Measurements from ENCODE around the gene ATP6V0B. TPM values are rescaled to one million over a fixed set of nuclear protein-coding genes. Genes with fewer than 3 reads are reported as not detected.

The ATP6V0B gene
- polyA plus RNA-seq, 1 donor from 2014 or later = 580 TPM

GRCh38 chr1:43954036-43954435 is 20.7 kb upstream of the ATP6V0B start:
- H3K36me3 ChIP-seq (ENCODE audit: insufficient read depth, low read length) = peaks cover 14% of the 10 kb centered on the region
- peak overlapping the region; percentile 99 for H3K27ac ChIP-seq (ENCODE audit: low read length)

GRCh38 chr1:43956234-43956633 is 18.5 kb upstream of the ATP6V0B start:
- Histone ChIP-seq H3K9ac (ENCODE audit: low read length) (no peak overlapping the region), H3K9me2 (ENCODE audit: insufficient read depth, low read length) (no peaks in the 10 kb centered on the region), H3K27ac (ENCODE audit: low read length) (no peak overlapping the region), H3F3A (ENCODE audit: insufficient read depth, low read length, poor library complexity, severe bottlenecking) (no peaks in the 10 kb centered on the region), H3K79me2 (replicated peaks; ENCODE audit: insufficient read depth, low read length) (peaks cover 30% of the 10 kb centered on the region), H2AFZ (ENCODE audit: low read depth, low read length) (no peak overlapping the region), H3K4me2 (ENCODE audit: low read length) (no peak overlapping the region), H3K27me3 (ENCODE audit: insufficient read depth, low read depth, low read length) (no peaks in the 10 kb centered on the region), H4K20me1 (ENCODE audit: insufficient read depth) (no peaks in the 10 kb centered on the region), H3K36me3 (ENCODE audit: insufficient read depth, low read length) (peaks cover 17% of the 10 kb centered on the region), H3K9me3 (ENCODE audit: low read length) (no peaks in the 10 kb centered on the region), H3K4me3 (ENCODE audit: low read length) (no peak overlapping the region)
- TF ChIP-seq RAD21 (conservative IDR thresholded peaks at IDR 0.05) = no peak
- TF ChIP-seq SMC3 (conservative IDR thresholded peaks at IDR 0.05; ENCODE audit: poor library complexity) = no peak

More at GRCh38 chr1:43954036-43954435, 20.7 kb upstream of the ATP6V0B start:
- Histone ChIP-seq H3K9ac (ENCODE audit: low read length) (peak overlapping the region; percentile 86), H3K27me3 (ENCODE audit: insufficient read depth, low read depth, low read length) (no peaks in the 10 kb centered on the region), H3K9me2 (ENCODE audit: insufficient read depth, low read length) (no peaks in the 10 kb centered on the region), H3K9me3 (ENCODE audit: low read length) (no peaks in the 10 kb centered on the region), H3K79me2 (replicated peaks; ENCODE audit: insufficient read depth, low read length) (peaks cover 42% of the 10 kb centered on the region), H3K4me2 (ENCODE audit: low read length) (peak overlapping the region; percentile 95), H2AFZ (ENCODE audit: low read depth, low read length) (no peak overlapping the region), H4K20me1 (ENCODE audit: insufficient read depth) (no peaks in the 10 kb centered on the region), H3K4me3 (ENCODE audit: low read length) (peak overlapping the region; percentile 78), H3F3A (ENCODE audit: insufficient read depth, low read length, poor library complexity, severe bottlenecking) (no peaks in the 10 kb centered on the region)
- TF ChIP-seq REST (IDR thresholded peaks at IDR 0.05; ENCODE audit: borderline replicate concordance) (no peak), MXI1 (conservative IDR thresholded peaks at IDR 0.05; ENCODE audit: poor library complexity, severe bottlenecking) (no peak), POLR2AphosphoS5 (IDR thresholded peaks at IDR 0.05) (no peak), SMC3 (conservative IDR thresholded peaks at IDR 0.05; ENCODE audit: poor library complexity) (no peak), TAF1 (IDR thresholded peaks at IDR 0.05; ENCODE audit: low read depth) (no peak), RAD21 (conservative IDR thresholded peaks at IDR 0.05) (no peak), CTCF (IDR thresholded peaks at IDR 0.05; ENCODE audit: poor library complexity, severe bottlenecking) (no peak), EZH2 (IDR thresholded peaks at IDR 0.05; ENCODE audit: borderline replicate concordance, insufficient read depth, low read length, poor library complexity, severe bottlenecking) (no peak), EP300 (conservative IDR thresholded peaks at IDR 0.05; ENCODE audit: poor library complexity, severe bottlenecking) (no peak)

Measured in neural cell (in vitro differentiated cells).